ENCODE measurements around the gene RUFY4. TPM values are rescaled to one million over a fixed set of nuclear protein-coding genes. Genes with fewer than 3 reads are reported as not detected.
"Not testable (repeated sequence)": the region's sequence is repeated elsewhere in the genome, so short reads cannot be mapped to it uniquely, and the experiment has no call there.

RUFY4 gene
- total RNA-seq, 1 experiment from 2014 or later: 1.3 TPM

DNA sequence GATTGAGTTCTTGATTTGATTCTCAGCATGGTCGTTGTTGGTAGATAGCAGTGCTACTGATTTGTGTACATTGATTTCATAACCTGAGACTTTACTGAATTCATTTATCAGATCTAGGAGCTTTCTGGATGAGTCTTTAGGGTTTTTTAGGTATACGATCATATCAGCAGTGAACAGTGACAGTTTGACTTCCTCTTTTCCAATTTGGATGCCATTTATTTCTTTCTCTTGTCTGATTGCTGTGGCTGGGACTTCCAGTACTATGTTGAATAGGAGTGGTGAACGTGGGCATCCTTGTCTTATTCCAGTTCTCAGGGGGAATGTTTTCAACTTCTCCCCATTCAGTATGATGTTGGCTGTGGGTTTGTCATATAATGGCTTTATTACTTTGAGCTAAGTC lies 28.9 kb downstream of the RUFY4 start:
- H3K9me3 ChIP-seq (ENCODE audit: low read depth, low read length, poor library complexity, severe bottlenecking): no peaks in the 10 kb centered on the region
- no peak overlapping the region for H3K27ac ChIP-seq (ENCODE audit: low read depth, low read length, poor library complexity, severe bottlenecking)
- intact Hi-C loops (cut with micrococcal nuclease; ENCODE audit: unreplicated experiment): no loop called here
- no peak for DNase-seq (ENCODE audit: low spot score)
- ChIA-PET CTCF (no interaction called here), POLR2A (ENCODE audit: low non-redundant PET) (no interaction called here)
- no peaks in the 10 kb centered on the region for H3K4me1 ChIP-seq (ENCODE audit: insufficient read depth, low read length, poor library complexity, severe bottlenecking)
- BruUV-seq (replicated peaks): no TSS peak
- H3K4me3 ChIP-seq (ENCODE audit: low read depth, low read length, poor library complexity, severe bottlenecking): no peak overlapping the region
- TF ChIP-seq, protein P1, sequence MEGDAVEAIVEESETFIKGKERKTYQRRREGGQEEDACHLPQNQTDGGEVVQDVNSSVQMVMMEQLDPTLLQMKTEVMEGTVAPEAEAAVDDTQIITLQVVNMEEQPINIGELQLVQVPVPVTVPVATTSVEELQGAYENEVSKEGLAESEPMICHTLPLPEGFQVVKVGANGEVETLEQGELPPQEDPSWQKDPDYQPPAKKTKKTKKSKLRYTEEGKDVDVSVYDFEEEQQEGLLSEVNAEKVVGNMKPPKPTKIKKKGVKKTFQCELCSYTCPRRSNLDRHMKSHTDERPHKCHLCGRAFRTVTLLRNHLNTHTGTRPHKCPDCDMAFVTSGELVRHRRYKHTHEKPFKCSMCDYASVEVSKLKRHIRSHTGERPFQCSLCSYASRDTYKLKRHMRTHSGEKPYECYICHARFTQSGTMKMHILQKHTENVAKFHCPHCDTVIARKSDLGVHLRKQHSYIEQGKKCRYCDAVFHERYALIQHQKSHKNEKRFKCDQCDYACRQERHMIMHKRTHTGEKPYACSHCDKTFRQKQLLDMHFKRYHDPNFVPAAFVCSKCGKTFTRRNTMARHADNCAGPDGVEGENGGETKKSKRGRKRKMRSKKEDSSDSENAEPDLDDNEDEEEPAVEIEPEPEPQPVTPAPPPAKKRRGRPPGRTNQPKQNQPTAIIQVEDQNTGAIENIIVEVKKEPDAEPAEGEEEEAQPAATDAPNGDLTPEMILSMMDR (conservative IDR thresholded peaks at IDR 0.05; ENCODE audit: low read depth, low read length): no peak
- TF ChIP-seq EZH2 (IDR thresholded peaks at IDR 0.05; ENCODE audit: borderline replicate concordance, low read depth, low read length, poor library complexity, severe bottlenecking): no peak
- peaks cover 24% of the 10 kb centered on the region for H3K27me3 ChIP-seq (replicated peaks; ENCODE audit: insufficient read depth, low read depth, low read length, poor library complexity)
- H3K36me3 ChIP-seq (ENCODE audit: insufficient read depth, low read length, poor library complexity, severe bottlenecking): no peaks in the 10 kb centered on the region

DNA sequence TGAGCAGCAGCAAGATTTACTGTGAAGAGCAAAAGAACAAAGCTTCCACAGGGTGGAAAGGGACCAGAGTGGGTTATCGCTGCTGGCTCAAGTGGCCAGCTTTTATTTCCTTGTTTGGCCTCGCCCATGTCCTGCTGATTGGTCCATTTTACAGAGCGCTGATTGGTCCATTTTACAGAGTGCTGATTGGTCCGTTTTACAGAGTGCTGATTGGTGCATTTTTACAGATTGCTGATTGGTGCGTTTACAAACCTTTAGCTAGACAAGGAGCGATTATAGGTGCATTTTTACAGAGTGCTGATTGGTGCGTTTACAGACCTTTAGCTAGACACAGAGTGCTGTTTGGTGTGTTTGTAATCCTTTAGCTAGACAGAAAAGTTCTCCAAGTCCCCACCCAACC lies 39.8 kb downstream of the RUFY4 start:
- BruUV-seq (replicated peaks); H3K9me3 ChIP-seq (ENCODE audit: low read depth, low read length, poor library complexity, severe bottlenecking); H3K27me3 ChIP-seq (replicated peaks; ENCODE audit: insufficient read depth, low read depth, low read length, poor library complexity); CTCF ChIA-PET; intact Hi-C loops (cut with micrococcal nuclease; ENCODE audit: unreplicated experiment); POLR2A ChIA-PET (ENCODE audit: low non-redundant PET); H3K27ac ChIP-seq (ENCODE audit: low read depth, low read length, poor library complexity, severe bottlenecking); H3K4me1 ChIP-seq (ENCODE audit: insufficient read depth, low read length, poor library complexity, severe bottlenecking); H3K4me3 ChIP-seq (ENCODE audit: low read depth, low read length, poor library complexity, severe bottlenecking); H3K36me3 ChIP-seq (ENCODE audit: insufficient read depth, low read length, poor library complexity, severe bottlenecking); DNase-seq (ENCODE audit: low spot score): not testable (repeated sequence)

DNA sequence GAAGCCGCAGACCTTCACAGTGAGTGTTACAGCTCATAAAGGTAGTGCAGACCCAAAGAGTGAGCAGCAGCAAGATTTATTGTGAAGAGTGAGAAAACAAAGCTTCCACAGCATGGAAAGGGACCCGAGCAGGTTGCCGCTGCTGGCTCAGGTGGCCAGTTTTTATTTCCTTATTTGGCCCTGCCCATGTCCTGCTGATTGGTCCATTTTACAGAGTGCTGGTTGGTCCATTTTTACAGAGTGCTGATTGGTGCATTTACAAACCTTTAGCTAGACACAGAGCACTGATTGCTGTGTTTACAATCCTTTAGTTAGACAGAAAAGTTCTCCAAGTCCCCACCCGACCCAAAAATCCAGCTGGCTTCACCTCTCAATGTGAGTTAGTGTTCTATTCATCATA lies 52.7 kb downstream of the RUFY4 start:
- H3K27ac ChIP-seq (ENCODE audit: low read depth, low read length, poor library complexity, severe bottlenecking); CTCF ChIA-PET; H3K4me3 ChIP-seq (ENCODE audit: low read depth, low read length, poor library complexity, severe bottlenecking); intact Hi-C loops (cut with micrococcal nuclease; ENCODE audit: unreplicated experiment); POLR2A ChIA-PET (ENCODE audit: low non-redundant PET); H3K4me1 ChIP-seq (ENCODE audit: insufficient read depth, low read length, poor library complexity, severe bottlenecking); H3K36me3 ChIP-seq (ENCODE audit: insufficient read depth, low read length, poor library complexity, severe bottlenecking); BruUV-seq (replicated peaks); H3K27me3 ChIP-seq (replicated peaks; ENCODE audit: insufficient read depth, low read depth, low read length, poor library complexity); DNase-seq (ENCODE audit: low spot score); H3K9me3 ChIP-seq (ENCODE audit: low read depth, low read length, poor library complexity, severe bottlenecking): not testable (repeated sequence)

DNA sequence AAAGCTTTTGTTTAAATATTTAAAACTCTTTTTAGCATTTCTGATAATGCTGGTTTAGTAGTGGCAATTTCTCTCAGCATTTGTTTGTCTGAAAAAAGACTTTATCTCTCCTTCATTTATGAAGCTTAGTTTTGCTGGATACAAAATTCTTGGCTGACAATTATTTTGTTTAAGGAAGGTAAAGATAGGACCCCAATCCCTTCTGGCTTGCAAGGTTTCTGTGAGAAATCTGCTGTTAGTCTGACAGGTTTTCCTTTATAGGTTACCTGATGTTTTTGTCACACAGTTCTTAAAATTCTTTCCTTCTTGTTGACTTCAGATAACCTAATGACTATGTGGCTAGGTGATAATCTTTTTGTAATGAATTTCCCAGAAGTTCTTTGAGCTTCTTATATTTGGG lies 53.2 kb downstream of the RUFY4 start:
- DNase-seq (ENCODE audit: low spot score); POLR2A ChIA-PET (ENCODE audit: low non-redundant PET); H3K4me1 ChIP-seq (ENCODE audit: insufficient read depth, low read length, poor library complexity, severe bottlenecking); H3K9me3 ChIP-seq (ENCODE audit: low read depth, low read length, poor library complexity, severe bottlenecking); H3K27me3 ChIP-seq (replicated peaks; ENCODE audit: insufficient read depth, low read depth, low read length, poor library complexity); BruUV-seq (replicated peaks); H3K27ac ChIP-seq (ENCODE audit: low read depth, low read length, poor library complexity, severe bottlenecking); intact Hi-C loops (cut with micrococcal nuclease; ENCODE audit: unreplicated experiment); H3K36me3 ChIP-seq (ENCODE audit: insufficient read depth, low read length, poor library complexity, severe bottlenecking); CTCF ChIA-PET; H3K4me3 ChIP-seq (ENCODE audit: low read depth, low read length, poor library complexity, severe bottlenecking): not testable (repeated sequence)

DNA sequence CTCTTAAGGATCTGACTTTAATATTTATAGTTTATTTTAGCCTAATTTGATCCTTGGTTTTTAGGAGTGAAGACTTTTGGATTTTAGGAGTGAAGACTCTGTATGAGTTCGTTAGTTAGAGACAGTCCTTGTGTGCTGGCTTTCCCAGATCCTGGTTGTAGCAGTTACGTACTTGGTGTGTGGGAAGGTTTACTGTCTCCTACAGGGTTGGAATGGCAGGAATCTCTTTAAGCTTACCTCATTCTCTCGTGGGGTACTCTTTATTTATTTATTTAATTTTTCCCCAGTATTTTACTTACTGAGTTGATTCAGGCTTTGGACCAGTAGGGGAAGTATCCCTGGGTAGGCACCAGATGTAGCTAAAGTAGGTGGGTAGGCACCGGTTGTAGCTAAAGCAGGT lies 54.9 kb downstream of the RUFY4 start:
- no peaks in the 10 kb centered on the region for H3K36me3 ChIP-seq (ENCODE audit: insufficient read depth, low read length, poor library complexity, severe bottlenecking)
- H3K27me3 ChIP-seq (replicated peaks; ENCODE audit: insufficient read depth, low read depth, low read length, poor library complexity): no peaks in the 10 kb centered on the region
- ChIA-PET CTCF (no interaction called here), POLR2A (ENCODE audit: low non-redundant PET) (no interaction called here)
- H3K4me1 ChIP-seq (ENCODE audit: insufficient read depth, low read length, poor library complexity, severe bottlenecking): no peaks in the 10 kb centered on the region
- no TSS peak for BruUV-seq (replicated peaks)
- no peak overlapping the region for H3K4me3 ChIP-seq (ENCODE audit: low read depth, low read length, poor library complexity, severe bottlenecking)
- DNase-seq (ENCODE audit: low spot score): no peak
- H3K27ac ChIP-seq (ENCODE audit: low read depth, low read length, poor library complexity, severe bottlenecking): no peak overlapping the region
- TF ChIP-seq, protein P1 (conservative IDR thresholded peaks at IDR 0.05; ENCODE audit: low read depth, low read length): no peak
- no peak for TF ChIP-seq EZH2 (IDR thresholded peaks at IDR 0.05; ENCODE audit: borderline replicate concordance, low read depth, low read length, poor library complexity, severe bottlenecking)
- no peaks in the 10 kb centered on the region for H3K9me3 ChIP-seq (ENCODE audit: low read depth, low read length, poor library complexity, severe bottlenecking)
- intact Hi-C loops (cut with micrococcal nuclease; ENCODE audit: unreplicated experiment): no loop called here
